HG03378 (cell line): ENCODE measurements around the gene RPS19BP1.
A peak's percentile ranks its signal among the peaks of the same experiment; 100 is the strongest.
"Not testable (repeated sequence)": the region's sequence is repeated elsewhere in the genome, so short reads cannot be mapped to it uniquely, and the experiment has no call there.

Experiments
- ATAC-seq: cut with Tn5 transposase; IDR thresholded peaks from one replicate; pipeline ENCODE4 v1.9.1; 2021; ENCODE audit warnings: mild to moderate bottlenecking, moderate library complexity; ENCODE audit not compliant: unreplicated experiment

Gene RPS19BP1

GRCh38 chr22:39514373-39514973 lies 18.1 kb downstream of the RPS19BP1 start:
- no peak for ATAC-seq

GRCh38 chr22:39513791-39514190 lies 18.8 kb downstream of the RPS19BP1 start:
- ATAC-seq, result no peak

DNA sequence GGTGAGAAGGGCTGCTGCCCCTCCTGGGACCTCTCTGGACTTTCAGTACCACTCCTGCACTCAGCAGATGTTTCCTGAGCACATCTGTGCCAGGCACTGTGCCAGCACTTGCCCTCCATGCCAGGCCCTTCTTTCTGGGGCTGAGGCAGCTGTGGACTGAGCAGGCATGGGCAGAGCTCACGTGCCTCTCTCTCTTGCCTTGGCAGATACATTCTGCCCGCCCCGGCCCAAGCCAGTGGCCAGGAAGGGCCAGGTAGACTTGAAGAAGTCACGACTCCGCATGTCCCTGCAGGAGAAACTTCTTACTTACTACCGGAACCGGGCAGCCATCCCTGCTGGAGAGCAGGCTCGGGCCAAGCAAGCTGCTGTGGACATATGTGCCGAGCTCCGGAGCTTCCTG lies 20.5 kb downstream of the RPS19BP1 start:
- no peak for ATAC-seq

GRCh38 chr22:39511226-39511625 lies 21.3 kb downstream of the RPS19BP1 start:
- no peak for ATAC-seq

DNA sequence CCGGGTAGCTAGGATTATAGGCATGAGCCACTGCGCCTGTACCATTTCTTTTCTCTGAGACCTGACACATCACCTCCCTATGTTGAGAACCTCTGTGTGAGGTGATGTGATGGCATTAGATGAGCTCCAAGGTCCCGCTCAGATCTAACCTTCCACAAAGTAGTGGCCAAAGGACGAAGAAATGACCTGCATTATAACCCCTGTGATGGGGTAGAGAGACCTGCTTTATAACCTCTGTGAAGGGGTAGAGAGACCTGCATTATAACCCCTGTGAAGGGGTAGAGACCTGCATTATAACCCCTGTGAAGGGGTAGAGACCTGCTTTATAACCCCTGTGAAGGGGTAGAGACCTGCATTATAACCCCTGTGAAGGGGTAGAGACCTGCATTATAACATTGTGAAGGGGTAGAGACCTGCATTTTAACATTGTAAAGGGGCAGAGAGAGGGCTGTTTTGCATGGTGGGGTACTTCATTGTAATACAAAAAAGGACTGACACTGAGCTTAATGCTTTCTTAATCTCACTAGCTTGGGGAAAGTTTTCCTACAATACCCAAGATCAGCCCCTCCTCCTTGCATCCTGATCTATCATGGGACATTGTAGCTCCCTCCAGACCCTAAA lies 21.9 kb downstream of the RPS19BP1 start:
- ATAC-seq, result no peak

DNA sequence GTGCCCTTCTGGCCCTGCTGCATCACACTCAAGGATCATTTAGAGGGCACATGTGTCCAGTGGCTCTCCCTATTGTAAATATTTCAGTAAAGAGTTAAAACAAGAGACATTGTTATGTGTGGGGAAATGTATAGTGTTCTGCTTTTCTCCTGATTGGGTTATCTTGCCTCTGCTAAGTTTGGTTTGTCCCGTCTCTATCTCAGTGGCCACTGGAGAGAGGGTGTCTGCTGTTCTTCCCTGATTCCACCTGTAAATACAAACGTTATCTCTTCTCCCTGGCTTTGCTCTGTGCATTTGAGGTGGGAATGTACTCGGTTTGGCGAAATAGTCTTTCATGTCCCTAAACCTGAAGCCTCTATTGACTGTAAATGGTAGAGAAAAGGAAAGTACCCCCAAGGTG lies 24.2 kb downstream of the RPS19BP1 start:
- ATAC-seq, result no peak

- not testable (repeated sequence) for ATAC-seq
Measured at GRCh38 chr22:39507021-39507420, 25.5 kb downstream of the RPS19BP1 start.

GRCh38 chr22:39504071-39504470 lies 28.5 kb downstream of the RPS19BP1 start:
- no peak for ATAC-seq

GRCh38 chr22:39503630-39504029 lies 28.9 kb downstream of the RPS19BP1 start:
- no peak for ATAC-seq

DNA sequence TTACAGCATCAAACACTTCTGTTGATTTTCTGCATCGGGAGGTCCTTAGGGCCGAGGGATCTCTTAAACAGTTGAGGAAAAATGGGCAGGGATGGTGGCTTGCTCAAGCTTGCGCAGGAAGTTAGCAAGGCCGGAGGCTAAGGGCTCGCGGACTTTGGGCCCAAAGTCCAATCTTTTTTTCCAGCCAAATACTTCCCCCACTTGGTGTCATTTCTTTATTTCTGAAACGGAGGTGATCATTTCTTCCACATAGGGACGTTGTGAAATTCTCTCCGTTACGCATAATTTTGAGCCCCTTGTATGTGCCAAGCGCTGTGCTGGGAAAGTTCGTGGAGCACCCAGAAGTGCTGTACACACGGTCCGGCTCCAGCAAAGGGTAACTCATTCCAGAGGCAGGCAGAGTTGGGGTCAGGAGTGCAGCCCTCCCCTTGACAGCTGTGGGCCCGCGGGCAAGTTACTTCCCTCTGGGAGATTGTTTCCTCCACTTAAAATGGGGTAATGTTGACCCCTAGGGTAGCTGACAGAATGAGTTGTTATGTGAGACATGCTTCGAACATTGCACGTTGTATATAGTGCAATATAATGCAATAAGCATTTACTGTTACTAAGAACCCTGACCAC lies 29.6 kb downstream of the RPS19BP1 start:
- ATAC-seq, result no peak

- peak; percentile 76 for ATAC-seq
Measured at GRCh38 chr22:39502109-39502788, 30.3 kb downstream of the RPS19BP1 start, which contains the start of gene MIEF1. TSS of gene MIEF1 (plus strand) at chr22:39502290. CDS start at chr22:39511295, 9,005 bp downstream.

- no peak for ATAC-seq
Measured at GRCh38 chr22:39501644-39502108, 30.9 kb downstream of the RPS19BP1 start.

GRCh38 chr22:39500101-39500500 lies 32.4 kb downstream of the RPS19BP1 start:
- ATAC-seq, result no peak

DNA sequence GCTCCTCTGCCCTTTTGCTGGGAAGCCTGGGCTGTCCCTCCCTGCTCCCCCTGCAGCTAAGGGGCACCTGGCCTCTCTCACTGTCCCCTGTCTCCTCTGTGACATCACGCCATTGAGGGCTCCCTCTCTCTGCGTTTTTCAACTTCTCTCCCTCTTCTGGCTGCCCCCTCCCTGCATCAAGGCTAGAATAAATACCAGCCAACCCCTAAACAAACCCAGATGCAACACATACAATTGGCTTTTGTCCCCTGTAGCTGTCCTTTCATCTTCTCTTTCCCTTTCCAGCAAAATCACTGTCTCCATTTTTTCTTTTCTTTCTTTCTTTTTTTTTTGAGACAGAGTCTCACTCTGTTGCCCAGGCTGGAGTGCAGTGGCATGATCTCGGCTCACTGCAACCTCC lies 33.7 kb downstream of the RPS19BP1 start:
- no peak for ATAC-seq

- ATAC-seq, result no peak
Measured at GRCh38 chr22:39498368-39498767, 34.2 kb downstream of the RPS19BP1 start.

DNA sequence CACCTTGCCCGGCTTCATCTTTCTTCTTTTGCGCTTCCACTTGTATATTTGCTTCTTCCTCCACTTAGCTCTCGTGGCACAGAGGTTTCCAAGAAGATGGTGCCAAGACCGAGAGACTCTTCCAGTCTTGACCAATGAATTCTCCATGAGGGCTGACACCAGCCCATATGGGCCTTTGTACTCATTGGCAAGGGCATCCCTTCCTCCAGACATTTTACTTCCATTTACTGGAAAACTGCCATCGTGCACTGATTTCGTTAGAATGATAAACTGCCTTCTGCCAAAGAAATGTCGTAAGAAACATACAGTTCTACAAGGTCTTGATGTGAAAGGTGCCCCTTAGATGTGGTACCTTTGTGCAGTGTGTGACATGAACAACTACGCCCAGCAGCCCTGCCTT lies 35.1 kb downstream of the RPS19BP1 start:
- ATAC-seq, result no peak

- no peak for ATAC-seq
Measured at GRCh38 chr22:39496131-39496838, 36.3 kb downstream of the RPS19BP1 start.

DNA sequence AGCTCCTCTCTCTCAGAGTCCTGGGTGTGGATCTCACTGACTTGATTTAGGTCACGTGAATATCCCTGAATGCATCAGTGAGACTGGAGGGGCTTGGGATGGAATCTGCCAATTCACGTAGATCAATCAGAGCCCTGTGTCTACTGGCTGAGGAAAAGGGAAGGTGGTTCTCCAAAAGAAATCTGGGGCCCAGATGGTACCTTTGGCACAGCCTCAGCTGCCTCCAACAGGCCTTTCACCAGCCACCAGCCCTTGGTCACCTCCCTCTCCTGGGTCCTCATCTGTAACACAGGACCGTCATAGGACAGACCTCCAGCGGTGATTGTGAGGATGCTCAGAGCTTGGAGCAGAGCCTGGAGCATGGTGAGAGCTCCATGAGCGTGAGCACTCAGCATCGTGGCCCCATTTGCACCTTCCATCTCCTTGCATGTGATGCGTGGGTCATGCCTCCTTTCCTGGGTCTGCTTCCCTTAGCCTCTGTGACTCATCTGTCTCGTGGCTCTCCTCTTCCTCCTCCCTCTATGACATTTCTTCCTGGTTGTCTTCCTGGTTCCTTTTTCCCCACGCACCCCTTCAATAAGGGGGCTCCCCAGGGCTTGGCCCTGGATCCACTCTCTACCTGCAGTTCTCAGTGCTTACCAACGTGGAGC lies 38.0 kb downstream of the RPS19BP1 start:
- ATAC-seq, result no peak

DNA sequence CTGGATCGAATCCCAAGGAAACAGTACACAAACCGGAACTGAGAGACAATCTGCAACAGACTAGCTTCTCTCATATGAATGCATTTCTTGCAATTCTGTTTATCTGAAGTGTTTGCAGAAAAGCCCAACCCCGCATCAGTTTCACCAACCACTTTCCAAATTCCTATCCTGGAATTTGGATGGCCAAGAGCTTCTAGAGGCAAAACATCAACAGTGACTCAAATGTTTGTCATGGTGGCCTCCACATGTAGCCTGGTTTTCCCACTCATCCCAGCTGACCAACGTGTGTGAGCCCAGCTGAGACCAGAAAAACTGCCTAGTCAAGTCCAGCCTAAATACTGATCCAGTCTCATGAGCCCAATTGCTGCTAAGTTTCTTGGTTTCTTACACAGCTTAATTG lies 38.8 kb downstream of the RPS19BP1 start:
- no peak for ATAC-seq

DNA sequence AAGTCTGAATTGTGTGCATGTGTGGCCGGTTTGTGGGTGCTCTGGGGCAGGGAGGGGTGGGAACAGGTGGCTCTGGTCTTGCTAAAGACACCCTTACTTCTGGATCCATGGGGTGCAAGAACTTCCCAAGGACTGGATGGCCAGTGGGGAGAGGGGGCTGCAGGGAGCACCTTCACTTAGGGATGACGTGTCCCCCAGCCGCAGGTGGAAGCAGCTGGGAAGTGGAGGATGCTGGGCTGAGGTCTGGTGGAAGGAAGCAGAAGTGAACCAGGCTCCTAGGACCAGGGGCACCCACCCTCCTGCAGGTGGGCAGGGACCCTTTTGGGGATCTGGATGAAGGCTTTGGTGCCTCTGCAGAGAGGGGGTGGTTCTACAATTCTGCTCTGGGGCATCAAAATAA lies 40.4 kb downstream of the RPS19BP1 start:
- ATAC-seq, result no peak

DNA sequence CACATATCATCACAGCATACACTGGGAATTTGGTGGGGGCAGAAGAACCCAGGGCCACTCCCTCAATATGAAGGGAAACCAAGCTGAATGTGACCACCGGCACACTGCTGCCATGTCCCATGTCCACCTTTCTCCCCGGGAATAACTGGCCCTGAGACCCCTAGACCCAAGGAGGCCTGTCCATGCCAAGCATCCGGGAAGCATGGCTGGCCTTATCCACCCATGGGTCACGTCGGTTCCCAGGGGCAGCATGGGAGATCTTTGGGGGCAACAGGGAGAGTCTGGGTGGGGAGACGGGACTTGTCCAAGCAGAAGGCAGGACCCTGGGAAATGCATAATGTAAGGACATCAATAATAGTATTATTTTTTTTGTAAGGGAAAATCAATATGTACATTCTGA lies 40.9 kb downstream of the RPS19BP1 start:
- ATAC-seq, result no peak
